Epithelial cell of proximal tubule (primary cell): ENCODE results near the gene MYBPC3. TPM values are rescaled to one million over a fixed set of nuclear protein-coding genes. Genes with fewer than 3 reads are reported as not detected.

Experiments
- DNase-seq: peaks from one replicate; pipeline ENCODE4 v3.0.0-alpha.2; 2011; ENCODE audit warnings: low read depth
- H3K4me3 ChIP-seq: 2 replicates; pipeline ENCODE4 v1.5.1; 2011; ENCODE audit warnings: low read depth, mild to moderate bottlenecking, low read length
- total RNA-seq: library from RNA; depleted of rRNA; stranded (reverse); fragments of >200 nt; gene quantifications from 2 replicates; pipeline ENCODE4 v1.2.3, GENCODE V29; 2015
- TF ChIP-seq, protein P1 (sequence below): conservative IDR thresholded peaks from 2 replicates; pipeline ENCODE4 v1.5.1; 2012; ENCODE audit warnings: low read depth, mild to moderate bottlenecking, low read length

Gene MYBPC3
- total RNA-seq, 1 donor from 2014 or later = not detected

DNA sequence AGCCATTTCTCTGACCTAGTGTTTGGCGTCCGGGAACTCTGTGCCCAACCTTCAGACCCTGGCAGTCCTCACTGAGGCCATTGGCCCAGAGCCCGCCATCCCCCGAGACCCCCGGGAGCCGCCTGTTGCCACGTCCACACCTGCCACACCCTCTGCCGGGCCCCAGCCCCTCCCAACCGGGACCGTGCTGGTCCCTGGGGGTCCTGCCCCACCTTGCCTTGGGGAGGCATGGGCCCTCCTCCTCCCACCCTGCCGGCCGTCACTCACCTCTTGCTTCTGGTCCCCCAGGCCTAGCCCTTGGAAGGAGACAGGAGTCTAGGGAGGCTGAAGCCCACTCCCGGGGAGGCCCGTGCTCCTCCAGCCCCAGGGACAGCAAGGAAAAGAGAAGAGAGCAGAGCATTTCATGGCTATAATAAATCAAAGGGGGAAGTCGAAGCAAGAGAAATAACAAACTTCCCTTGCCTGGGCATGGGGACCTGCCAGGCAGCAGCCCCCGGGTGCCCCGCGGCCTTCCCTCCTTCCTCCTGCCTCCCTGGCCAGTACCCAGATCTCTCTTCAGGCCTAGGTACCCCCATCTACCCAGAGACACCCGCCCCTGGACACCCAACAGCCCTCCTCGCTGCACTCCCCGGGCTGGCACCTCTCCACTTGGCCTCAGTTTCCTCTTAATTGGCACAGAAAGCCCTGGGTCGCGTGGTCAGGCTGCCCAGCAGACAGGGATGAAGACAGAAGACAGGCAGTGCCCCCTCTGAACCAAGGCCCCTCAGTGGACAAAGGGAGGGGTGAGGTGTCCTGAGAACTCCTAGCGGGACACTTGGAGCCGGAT lies 42.9 kb upstream of the MYBPC3 start:
- TF ChIP-seq, protein P1, sequence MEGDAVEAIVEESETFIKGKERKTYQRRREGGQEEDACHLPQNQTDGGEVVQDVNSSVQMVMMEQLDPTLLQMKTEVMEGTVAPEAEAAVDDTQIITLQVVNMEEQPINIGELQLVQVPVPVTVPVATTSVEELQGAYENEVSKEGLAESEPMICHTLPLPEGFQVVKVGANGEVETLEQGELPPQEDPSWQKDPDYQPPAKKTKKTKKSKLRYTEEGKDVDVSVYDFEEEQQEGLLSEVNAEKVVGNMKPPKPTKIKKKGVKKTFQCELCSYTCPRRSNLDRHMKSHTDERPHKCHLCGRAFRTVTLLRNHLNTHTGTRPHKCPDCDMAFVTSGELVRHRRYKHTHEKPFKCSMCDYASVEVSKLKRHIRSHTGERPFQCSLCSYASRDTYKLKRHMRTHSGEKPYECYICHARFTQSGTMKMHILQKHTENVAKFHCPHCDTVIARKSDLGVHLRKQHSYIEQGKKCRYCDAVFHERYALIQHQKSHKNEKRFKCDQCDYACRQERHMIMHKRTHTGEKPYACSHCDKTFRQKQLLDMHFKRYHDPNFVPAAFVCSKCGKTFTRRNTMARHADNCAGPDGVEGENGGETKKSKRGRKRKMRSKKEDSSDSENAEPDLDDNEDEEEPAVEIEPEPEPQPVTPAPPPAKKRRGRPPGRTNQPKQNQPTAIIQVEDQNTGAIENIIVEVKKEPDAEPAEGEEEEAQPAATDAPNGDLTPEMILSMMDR = no peak
- DNase-seq = no peak
- no peak overlapping the region for H3K4me3 ChIP-seq

DNA sequence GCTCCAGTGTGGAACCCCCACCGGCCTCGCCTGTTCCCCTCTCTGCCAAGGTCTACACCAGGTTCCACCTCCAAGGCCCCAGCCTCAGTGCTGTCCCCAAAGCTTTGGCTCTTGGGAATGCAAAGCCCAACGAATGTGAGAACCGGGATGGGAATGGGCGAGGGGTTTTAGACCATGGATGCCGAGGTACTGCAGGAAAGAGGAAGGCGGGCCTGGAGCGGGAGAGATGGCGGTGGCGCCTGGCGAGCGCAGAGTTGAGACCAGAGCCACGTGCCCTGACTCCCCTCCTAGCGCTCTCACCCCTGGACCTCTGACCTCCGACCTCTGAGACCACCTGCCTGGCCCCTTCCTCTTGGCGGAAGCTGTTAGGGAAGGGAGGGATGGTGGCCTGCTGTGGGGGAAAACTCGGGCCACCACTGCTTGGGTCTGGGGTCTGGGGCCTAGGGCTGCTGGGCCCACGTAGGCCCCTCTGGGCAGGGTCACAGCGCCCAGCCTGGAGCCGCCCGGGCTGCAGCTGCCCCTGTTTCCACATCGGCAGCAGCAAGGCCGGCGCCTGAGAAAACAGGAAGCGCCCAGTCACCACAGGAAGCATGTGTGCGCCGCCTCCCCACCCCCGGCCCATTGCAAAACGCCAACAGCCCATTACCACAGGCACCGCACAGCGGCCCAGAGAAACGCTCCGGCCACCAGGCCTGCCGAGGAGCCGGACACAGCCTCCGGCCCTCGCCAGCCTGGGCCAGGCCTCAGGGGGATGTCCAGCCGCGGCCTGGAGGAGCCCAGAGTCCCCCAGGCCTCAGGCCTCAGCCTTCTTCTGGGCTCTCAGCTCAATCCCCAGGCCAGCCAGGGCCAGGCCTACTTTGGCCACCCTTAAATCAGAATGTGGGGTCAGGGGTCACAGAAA lies 42.1 kb upstream of the MYBPC3 start:
- DNase-seq = no peak
- TF ChIP-seq, protein P1 = no peak
- no peak overlapping the region for H3K4me3 ChIP-seq

DNA sequence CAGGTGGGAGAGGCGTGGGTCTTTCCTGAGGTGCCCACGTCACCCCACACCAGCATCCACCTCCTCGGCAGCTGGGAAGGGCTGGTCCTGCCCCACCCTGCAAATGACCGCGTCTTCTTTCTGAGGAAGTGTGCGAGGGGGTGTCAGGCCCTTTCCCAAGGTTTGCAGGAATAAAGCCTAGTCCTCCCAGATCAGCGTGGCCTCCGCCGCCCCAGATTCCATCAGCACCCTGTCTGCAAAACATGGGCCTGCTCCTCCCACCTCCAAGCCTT lies 41.5 kb upstream of the MYBPC3 start:
- no peak for DNase-seq
- TF ChIP-seq, protein P1 = no peak
- H3K4me3 ChIP-seq = no peak overlapping the region

DNA sequence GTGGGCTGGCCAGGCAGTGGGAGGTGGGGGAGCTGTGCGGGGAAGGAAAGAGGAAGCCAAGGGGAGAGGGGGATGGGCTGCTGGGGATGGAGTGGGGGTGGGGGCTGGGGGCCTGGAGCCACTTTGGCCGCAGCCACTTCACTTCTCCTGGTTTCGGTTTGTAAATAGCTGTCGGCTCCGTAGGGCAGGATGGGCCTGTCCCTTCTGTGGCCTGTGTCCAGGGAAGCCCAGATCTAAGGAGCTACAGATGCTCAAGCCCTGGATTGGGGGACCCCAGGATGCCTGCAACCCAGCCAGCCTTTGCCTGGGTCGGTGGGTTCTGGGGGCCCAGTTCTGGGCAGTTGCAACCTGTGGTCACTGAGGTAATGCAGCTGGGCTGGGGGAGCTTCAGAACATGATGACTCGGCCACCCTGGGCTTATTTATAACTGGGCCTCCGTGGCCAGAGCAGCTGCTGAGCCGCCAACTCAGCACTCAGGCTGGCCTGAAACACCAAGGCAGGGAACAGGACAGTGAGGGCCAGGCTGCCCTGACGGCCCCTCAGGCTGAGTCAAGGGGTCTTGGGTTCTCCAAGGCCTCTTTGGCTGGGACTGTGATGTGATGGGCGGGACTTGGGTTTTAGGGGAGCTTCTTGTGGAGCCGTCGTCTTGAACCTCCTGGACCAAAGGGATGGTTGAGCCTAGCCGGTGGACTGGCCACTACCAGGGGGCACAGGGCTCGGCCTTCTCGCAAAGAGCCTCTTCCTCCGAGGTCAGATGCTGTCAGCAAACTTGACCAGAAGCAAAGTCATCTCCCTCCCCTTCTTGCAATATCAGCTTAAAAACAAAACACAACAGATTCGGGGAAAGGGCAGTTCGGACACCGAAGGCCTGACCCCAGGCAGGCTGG lies 40.9 kb upstream of the MYBPC3 start:
- no peak overlapping the region for H3K4me3 ChIP-seq
- DNase-seq = no peak
- TF ChIP-seq, protein P1 = no peak

DNA sequence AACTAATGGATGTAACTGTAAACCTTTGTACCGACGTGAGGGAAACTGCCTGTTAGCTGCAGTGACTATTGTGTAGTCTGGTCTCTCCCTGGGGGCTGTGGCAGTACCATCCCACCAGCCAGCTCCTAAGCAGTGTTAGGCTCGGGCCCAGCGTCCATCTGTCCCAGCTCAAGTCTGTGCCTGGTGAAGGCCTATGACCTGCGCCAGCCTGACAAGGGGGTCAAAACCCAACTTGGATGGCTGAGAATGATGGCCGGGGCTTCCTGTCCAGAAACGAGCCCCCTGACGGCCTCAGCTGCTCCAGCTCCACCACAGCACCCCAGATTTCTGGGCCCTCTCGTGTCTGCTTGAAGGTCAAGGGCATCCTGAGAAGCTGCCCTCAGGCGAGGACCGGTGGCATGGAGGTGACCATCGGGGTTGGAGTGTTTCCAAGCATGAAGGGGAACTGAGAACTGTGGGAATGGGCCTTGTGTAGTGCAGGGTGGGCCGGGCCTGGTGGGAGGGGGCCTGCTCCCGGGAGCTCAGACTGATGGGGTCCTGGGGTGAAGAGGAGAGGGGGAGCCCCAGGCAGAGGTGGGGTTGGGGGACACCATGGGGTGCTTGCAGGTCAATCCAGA lies 40.2 kb upstream of the MYBPC3 start:
- DNase-seq = no peak
- H3K4me3 ChIP-seq = no peak overlapping the region
- TF ChIP-seq, protein P1 = no peak

DNA sequence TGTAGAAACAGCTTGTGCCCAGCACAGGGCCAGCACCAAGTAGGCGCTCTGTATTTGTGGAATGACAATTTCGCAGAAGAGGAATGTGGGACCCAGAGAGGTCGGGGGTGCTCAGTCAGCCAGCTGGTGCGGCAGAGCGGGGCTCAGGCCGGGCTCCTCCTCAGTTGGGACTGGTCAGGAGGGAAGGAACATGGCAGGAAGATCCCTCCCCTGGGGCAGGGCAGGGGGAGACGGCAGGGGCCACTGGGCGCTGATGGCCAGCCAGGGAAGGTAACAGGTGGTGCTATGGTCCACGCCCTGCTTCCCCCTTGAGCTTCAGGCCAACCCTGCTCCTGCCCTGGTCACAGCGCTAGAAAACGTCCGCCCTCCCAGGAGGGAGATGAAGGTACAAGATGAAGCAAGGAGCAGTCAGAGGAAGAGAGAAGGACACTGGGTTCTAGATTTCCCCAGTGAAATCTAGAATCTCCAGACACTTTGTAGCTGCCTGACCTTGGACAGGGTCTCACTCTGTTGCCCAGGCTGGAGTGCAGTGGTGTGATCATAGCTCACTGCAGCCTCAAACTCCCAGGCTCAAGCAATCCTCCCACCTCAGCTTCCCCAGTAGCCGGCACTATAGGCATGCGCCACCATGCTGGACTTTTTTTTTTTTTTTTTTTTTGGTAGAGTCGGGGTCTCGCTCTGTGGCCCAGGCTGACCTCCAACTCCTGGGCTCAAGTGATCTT lies 39.4 kb upstream of the MYBPC3 start:
- DNase-seq = no peak
- TF ChIP-seq, protein P1 = no peak
- no peak overlapping the region for H3K4me3 ChIP-seq
